A549 (cell line): ENCODE measurements around the gene COG3. TPM values are rescaled to one million over a fixed set of nuclear protein-coding genes. Genes with fewer than 3 reads are reported as not detected.

Source experiments
- ATAC-seq, 2 experiments: fragments of 200-7000 bp in 1 of 2; fragments of >200 bp in 1 of 2; cut with Nextera tagmentation in 1 of 2; cut with Tn5 transposase in 1 of 2; 3 replicates each; pipeline versions ENCODE4 v1.8.0 to v1.9.1; 2018 to 2020; ENCODE audit warnings: mild to moderate bottlenecking in 1 of 2, moderate library complexity in 1 of 2
- CTCF ChIA-PET: fragments of 300-600 bp; sonication (Branson Sonifier 250); formaldehyde crosslinking; extraction: SDS; loops from one replicate; lab custom pipeline; 2021; ENCODE audit warnings: antibody characterized with exemption, inconsistent platforms; lab: Yijun Ruan, JAX
- POLR2A ChIA-PET: fragments of 350-600 bp; formaldehyde crosslinking; extraction: SDS; loops from one replicate; lab custom pipeline; 2021; ENCODE audit warnings: antibody characterized with exemption, inconsistent platforms; lab: Yijun Ruan, JAX
- DNase-seq, 2 experiments: peaks; one replicate each; pipeline versions ENCODE4 v3.0.0 to v3.0.0-alpha.2; 2011 to 2016; ENCODE audit warnings: low read depth in 1 of 2, low spot score in 1 of 2
- FAIRE-seq: peaks from 2 replicates; lab custom pipeline; 2011; peaks lifted over from hg19 to GRCh38; lab: Jason Lieb, UNC
- H3K27ac ChIP-seq, 2 experiments: fragments of >200 bp; sonication (Bioruptor Twin); formaldehyde crosslinking; 3 replicates each; pipeline ENCODE4 v1.5.1; 2016 to 2017
- H3K4me1 ChIP-seq: fragments of >200 bp; sonication (Bioruptor Twin); formaldehyde crosslinking; 3 replicates; pipeline ENCODE4 v1.6.1; 2016
- H3K4me2 ChIP-seq: fragments of >200 bp; sonication (Bioruptor Twin); formaldehyde crosslinking; 3 replicates; pipeline ENCODE4 v1.6.1; 2016
- H3K4me3 ChIP-seq: fragments of >200 bp; sonication (Bioruptor Twin); formaldehyde crosslinking; 3 replicates; pipeline ENCODE4 v1.5.1; 2016
- H3K9me3 ChIP-seq: fragments of >200 bp; sonication (Bioruptor Twin); formaldehyde crosslinking; 3 replicates; pipeline ENCODE4 v1.6.1; 2016
- BCL3 ChIP-seq: fragments of >200 bp; sonication (Bioruptor Twin); formaldehyde crosslinking; IDR thresholded peaks from 3 replicates; pipeline ENCODE4 v1.6.1; 2016
- CBX2 ChIP-seq: fragments of 200-600 bp; sonication (generic); IDR thresholded peaks from 2 replicates; pipeline ENCODE4 v1.6.1; 2016; ENCODE audit warnings: low read depth, mild to moderate bottlenecking, borderline replicate concordance
- CHD4 ChIP-seq: fragments of 200-600 bp; sonication (generic); IDR thresholded peaks from 2 replicates; pipeline ENCODE4 v1.6.1; 2016; ENCODE audit warnings: antibody characterized with exemption, mild to moderate bottlenecking, borderline replicate concordance
- EHF ChIP-seq: fragments of 250-450 bp; sonication (Bioruptor Pico); IDR thresholded peaks from 2 replicates; pipeline ENCODE4 v1.5.0; 2020; ENCODE audit warnings: mild to moderate bottlenecking
- EP300 ChIP-seq, 2 experiments: fragments of >200 bp; sonication (Bioruptor Twin); formaldehyde crosslinking; IDR thresholded peaks; 2 replicates in 1 of 2; 3 replicates in 1 of 2; pipeline ENCODE4 v1.6.1; 2016 to 2017
- ESRRA ChIP-seq: fragments of 150-350 bp; IDR thresholded peaks from 2 replicates; pipeline ENCODE4 v1.6.1; 2014; ENCODE audit warnings: mild to moderate bottlenecking, low read length, borderline replicate concordance
- FOSL2 ChIP-seq, 2 experiments: fragments of 450-650 bp in 1 of 2; fragments of >200 bp in 1 of 2; sonication (Bioruptor Twin) in 1 of 2; formaldehyde crosslinking; IDR thresholded peaks; 2 replicates each; pipeline versions ENCODE4 v1.5.0 to v1.6.1; 2016 to 2020; ENCODE audit warnings: mild to moderate bottlenecking in 1 of 2, moderate library complexity in 1 of 2
- FOXS1 ChIP-seq: fragments of 250-450 bp; sonication (Bioruptor Pico); IDR thresholded peaks from 2 replicates; pipeline ENCODE4 v1.5.0; 2020; ENCODE audit warnings: mild to moderate bottlenecking, moderate library complexity
- GATA3 ChIP-seq: IDR thresholded peaks from 2 replicates; pipeline ENCODE4 v1.6.1; 2012; ENCODE audit warnings: borderline replicate concordance
- HES2 ChIP-seq: fragments of >200 bp; sonication (Bioruptor Twin); formaldehyde crosslinking; IDR thresholded peaks from 2 replicates; pipeline ENCODE4 v1.6.1; 2016
- HOXA7 ChIP-seq: fragments of 250-450 bp; sonication (Bioruptor Pico); IDR thresholded peaks from 2 replicates; pipeline ENCODE4 v1.5.0; 2020; ENCODE audit warnings: mild to moderate bottlenecking, moderate library complexity
- HOXB13 ChIP-seq: fragments of 250-450 bp; sonication (Bioruptor Pico); IDR thresholded peaks from 2 replicates; pipeline ENCODE4 v1.5.0; 2020; ENCODE audit warnings: low read depth, mild to moderate bottlenecking, moderate library complexity
- JUN ChIP-seq, 2 experiments: fragments of >200 bp; sonication (Bioruptor Twin); formaldehyde crosslinking; IDR thresholded peaks; 2 replicates in 1 of 2; 3 replicates in 1 of 2; pipeline ENCODE4 v1.6.1; 2016 to 2017
- KDM1A ChIP-seq: fragments of 200-600 bp; sonication (generic); IDR thresholded peaks from 2 replicates; pipeline ENCODE4 v1.6.1; 2016; ENCODE audit warnings: low read depth, mild to moderate bottlenecking
- MAZ ChIP-seq: fragments of 150-350 bp; IDR thresholded peaks from 2 replicates; pipeline ENCODE4 v1.6.1; 2014; ENCODE audit warnings: antibody characterized with exemption, low read depth, low read length, borderline replicate concordance
- MYC ChIP-seq: IDR thresholded peaks from 2 replicates; pipeline ENCODE4 v1.6.1; 2012; ENCODE audit warnings: mild to moderate bottlenecking, inconsistent platforms, low read length, improper control_type of control experiment, borderline replicate concordance
- PBX3 ChIP-seq: IDR thresholded peaks from 2 replicates; pipeline ENCODE4 v1.6.1; 2012
- POLR2A ChIP-seq: IDR thresholded peaks from 2 replicates; pipeline ENCODE4 v1.6.1; 2012; ENCODE audit warnings: mild to moderate bottlenecking, low read length
- RARB ChIP-seq: fragments of 250-450 bp; sonication (Bioruptor Pico); IDR thresholded peaks from 2 replicates; pipeline ENCODE4 v1.8.0; 2021; ENCODE audit warnings: mild to moderate bottlenecking, moderate library complexity
- RNF2 ChIP-seq: fragments of 200-600 bp; sonication (generic); IDR thresholded peaks from 2 replicates; pipeline ENCODE4 v1.6.1; 2016; ENCODE audit warnings: low read depth, mild to moderate bottlenecking, antibody characterized with exemption, moderate library complexity, borderline replicate concordance
- SREBF2 ChIP-seq: fragments of 450-650 bp; IDR thresholded peaks from 2 replicates; pipeline ENCODE4 v1.6.1; 2014; ENCODE audit warnings: mild to moderate bottlenecking, moderate library complexity
- TFCP2L1 ChIP-seq: fragments of 250-450 bp; sonication (Bioruptor Pico); IDR thresholded peaks from 2 replicates; pipeline ENCODE4 v1.5.0; 2021; ENCODE audit warnings: mild to moderate bottlenecking
- ZSCAN20 ChIP-seq: fragments of 250-450 bp; sonication (Bioruptor Pico); IDR thresholded peaks from 2 replicates; pipeline ENCODE4 v1.8.0; 2022; ENCODE audit warnings: mild to moderate bottlenecking, moderate library complexity
- whole genome bisulfite sequencing: methylation state at CpG from one replicate; pipeline ENCODE4 v1.1.6; 2017; ENCODE audit errors: missing lambda C conversion rate; 5-methylcytosine and 5-hydroxymethylcytosine counted together
- polyA plus RNA-seq, 4 experiments: library from polyadenylated mRNA; depleted of rRNA in 3 of 4; stranded (reverse); fragments of >200 nt; fragmentation: RNase III in 1 of 4; extraction: RNeasy Plus Mini Kit Qiagen cat#74134 plus additional on column Dnase treatment in 1 of 4; gene quantifications; 2 replicates in 3 of 4; 3 replicates in 1 of 4; pipeline ENCODE4 v1.2.3, GENCODE V29; 2011 to 2017

COG3 gene
- polyA plus RNA-seq, 2 of the 4 experiments (the other 2 are of a cell fraction), result 8.2 to 23.3 TPM

GRCh38 chr13:45542878-45543277 is 78.1 kb downstream of the COG3 start (continued):
- no peak for TF ChIP-seq RNF2
- TF ChIP-seq CHD4, result no peak
- TF ChIP-seq HES2, result no peak
- TF ChIP-seq HOXA7 (CRISPR knock-in tag), result no peak

GRCh38 chr13:45544520-45544919 is 79.8 kb downstream of the COG3 start:
- CTCF ChIA-PET, result interaction anchor here (0.6 kb wide), 1 partner anchor 174 kb away, joined by 3 read pairs; no protein-coding TSS in a partner anchor

GRCh38 chr13:45545686-45546409 is 81.1 kb downstream of the COG3 start:
- 60% methylated on average over 6 of the region's 6 CpGs for WGBS
- Histone ChIP-seq H3K9me3 (no peaks in the 10 kb centered on the region), H3K4me2 (no peak overlapping the region), H3K4me1 (no peaks in the 10 kb centered on the region), H3K4me3 (no peak overlapping the region), H3K27ac (no peak overlapping the region)
- ATAC-seq (no peak), FAIRE-seq (no peak), DNase-seq (no peak)
- TF ChIP-seq SREBF2 (no peak), RARB (CRISPR knock-in tag) (no peak), EP300 (IDR thresholded peaks at IDR 0.05) (no peak)
- ChIA-PET CTCF (no interaction called here), POLR2A (no interaction called here)

More at GRCh38 chr13:45544520-45544919, 79.8 kb downstream of the COG3 start:
- H3K9me3 ChIP-seq, result no peaks in the 10 kb centered on the region
- no peaks in the 10 kb centered on the region for H3K4me1 ChIP-seq
- FAIRE-seq, result no peak
- POLR2A ChIA-PET, result no interaction called here
- no peak for TF ChIP-seq HES2
- no peak for TF ChIP-seq RNF2
- TF ChIP-seq MAZ, result no peak
- TF ChIP-seq CBX2, result no peak
- TF ChIP-seq TFCP2L1 (CRISPR knock-in tag), result no peak
- no peak for TF ChIP-seq BCL3
- no peak for TF ChIP-seq FOXS1 (CRISPR knock-in tag)
- TF ChIP-seq POLR2A, result no peak
- TF ChIP-seq, all 56 proteins: peak for 0
- WGBS, result 57% methylated on average over 2 of the region's 2 CpGs
- DNase-seq (no peak), ATAC-seq (no peak)
- no peak overlapping the region for H3K4me2 ChIP-seq
- no peak overlapping the region for H3K27ac ChIP-seq
- H3K4me3 ChIP-seq, result no peak overlapping the region

- CTCF ChIA-PET, result no interaction called here
- no peak for DNase-seq
- Histone ChIP-seq H3K4me1 (no peaks in the 10 kb centered on the region), H3K9me3 (no peaks in the 10 kb centered on the region), H3K4me3 (no peak overlapping the region), H3K27ac (no peak overlapping the region), H3K4me2 (no peak overlapping the region)
- no peak for FAIRE-seq
- 79% methylated on average over 8 of the region's 8 CpGs for WGBS
- TF ChIP-seq HOXB13 (CRISPR knock-in tag) (no peak), GATA3 (no peak), FOSL2 (IDR thresholded peaks at IDR 0.05) (no peak), FOSL2 (CRISPR knock-in tag; IDR thresholded peaks at IDR 0.05) (no peak), PBX3 (no peak), SREBF2 (no peak), CBX2 (no peak), ZSCAN20 (CRISPR knock-in tag) (no peak), EHF (CRISPR knock-in tag) (no peak), MYC (no peak), ESRRA (no peak), KDM1A (no peak), JUN (IDR thresholded peaks at IDR 0.05) (no peak)
- POLR2A ChIA-PET, result no interaction called here
- no peak for ATAC-seq
Measured at GRCh38 chr13:45546410-45546765, 81.6 kb downstream of the COG3 start.
